HG02885 (cell line): ENCODE results near the gene KLK2.
A peak's percentile ranks its signal among the peaks of the same experiment; 100 is the strongest.

Source experiments
- ATAC-seq: cut with Tn5 transposase; IDR thresholded peaks from one replicate; pipeline ENCODE4 v1.9.1; 2021; ENCODE audit warnings: mild to moderate bottlenecking; ENCODE audit not compliant: unreplicated experiment, poor library complexity

Gene KLK2

DNA sequence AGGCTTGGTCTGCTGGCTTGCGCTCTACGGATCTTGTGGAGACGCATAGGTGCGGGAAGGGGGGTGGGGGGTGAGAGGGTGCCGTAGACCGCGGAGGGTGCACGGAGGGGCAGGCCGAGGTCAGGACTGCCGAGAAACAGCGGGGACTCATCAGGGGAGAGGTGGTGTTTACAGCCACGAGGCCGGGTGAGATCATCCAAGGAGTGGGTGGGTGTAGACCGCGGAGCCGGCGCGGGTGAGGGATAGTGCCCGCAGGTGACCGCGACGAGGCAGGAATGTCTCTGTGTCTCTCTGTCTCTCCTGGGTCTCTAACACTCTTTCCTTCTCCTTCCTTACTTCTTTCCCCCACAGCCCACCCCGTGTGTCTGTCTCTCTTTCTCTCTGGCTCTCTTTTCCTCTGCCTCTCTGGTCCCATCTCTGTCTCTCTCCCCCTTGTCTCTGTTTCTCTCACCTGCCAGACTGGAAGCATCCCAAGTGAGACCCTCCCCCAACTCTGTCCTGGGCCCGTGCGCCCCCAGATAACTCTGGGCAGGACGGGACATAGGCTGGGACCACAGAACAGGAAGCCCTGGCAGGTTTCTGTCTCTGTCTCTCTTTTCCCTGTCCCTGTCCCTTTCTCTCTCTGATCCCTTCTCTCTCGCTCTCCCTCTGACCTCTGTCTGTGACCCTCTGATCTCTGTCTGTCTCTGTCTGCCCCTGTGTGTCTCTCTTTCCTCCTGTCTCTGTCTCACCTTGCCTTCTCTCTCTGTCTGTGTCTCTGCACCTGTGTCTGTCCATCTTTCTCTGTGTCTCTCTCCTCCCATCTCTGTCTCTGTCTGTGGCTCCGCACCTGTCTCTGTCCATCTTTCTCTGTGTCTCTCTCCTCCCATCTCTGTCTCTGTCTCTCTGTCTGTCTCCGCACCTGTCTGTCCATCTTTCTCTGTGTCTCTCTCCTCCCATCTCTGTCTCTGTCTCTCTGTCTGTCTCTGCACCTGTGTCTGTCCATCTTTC lies 39.8 kb downstream of the KLK2 start:
- ATAC-seq = no peak

DNA sequence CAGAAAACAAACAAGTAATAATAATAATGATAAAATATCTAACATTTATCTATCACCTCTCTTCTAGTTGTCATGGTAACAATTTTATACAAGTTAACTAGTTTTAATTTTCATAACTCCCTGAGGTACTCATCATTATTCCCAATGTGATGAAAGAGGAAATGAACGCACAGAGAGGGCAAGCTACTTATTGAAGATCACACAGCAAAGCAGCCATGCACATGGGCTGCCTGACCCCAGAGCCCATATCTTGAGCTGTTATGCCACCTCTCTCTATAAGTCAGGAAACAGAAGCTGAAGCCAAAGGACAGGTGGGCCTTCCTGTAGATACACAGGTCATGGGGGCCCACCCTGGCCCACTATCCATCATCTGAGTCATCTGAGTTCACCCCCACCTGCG lies 42.8 kb downstream of the KLK2 start:
- ATAC-seq = no peak

DNA sequence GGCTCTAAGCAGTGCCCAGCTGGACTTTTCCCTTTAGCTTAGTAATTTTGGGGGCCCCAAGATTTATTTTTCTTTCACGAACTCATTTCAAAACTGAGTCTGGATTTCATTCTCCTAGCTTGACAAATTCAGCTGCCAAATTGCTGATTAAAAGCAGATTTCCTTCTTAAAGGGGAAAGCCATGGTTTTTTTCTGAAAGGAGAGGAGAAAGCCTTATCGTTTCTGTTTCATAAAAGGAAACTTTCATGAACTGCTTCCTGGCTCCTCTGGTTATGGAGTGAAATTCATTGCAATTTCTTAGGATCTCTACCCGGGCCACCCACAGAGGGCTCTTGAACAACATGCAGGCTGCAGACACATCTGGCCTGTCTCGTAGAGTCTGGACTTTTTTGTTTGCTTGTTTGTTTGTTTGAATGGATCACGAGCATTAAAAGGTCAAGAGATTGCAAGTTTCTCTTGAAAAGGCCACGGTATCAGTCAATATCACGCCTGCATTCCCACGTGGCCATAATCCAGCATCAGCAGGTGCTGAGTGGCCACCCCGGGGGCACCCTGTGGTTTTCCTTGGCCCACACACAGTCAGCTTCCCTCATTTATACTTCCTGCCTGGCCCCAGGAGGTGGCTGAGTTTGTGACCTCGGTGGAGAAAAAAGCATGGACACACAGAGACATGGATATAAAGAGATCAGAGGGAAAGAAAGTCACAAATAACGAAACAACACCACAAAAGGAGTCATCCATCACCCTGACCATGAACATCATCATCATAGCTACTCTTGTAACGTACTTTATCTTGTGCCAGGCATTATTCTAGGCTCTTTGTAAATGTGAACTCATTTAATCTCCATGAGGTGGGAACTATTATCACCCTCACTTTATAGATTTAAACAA lies 48.4 kb downstream of the KLK2 start:
- no peak for ATAC-seq

DNA sequence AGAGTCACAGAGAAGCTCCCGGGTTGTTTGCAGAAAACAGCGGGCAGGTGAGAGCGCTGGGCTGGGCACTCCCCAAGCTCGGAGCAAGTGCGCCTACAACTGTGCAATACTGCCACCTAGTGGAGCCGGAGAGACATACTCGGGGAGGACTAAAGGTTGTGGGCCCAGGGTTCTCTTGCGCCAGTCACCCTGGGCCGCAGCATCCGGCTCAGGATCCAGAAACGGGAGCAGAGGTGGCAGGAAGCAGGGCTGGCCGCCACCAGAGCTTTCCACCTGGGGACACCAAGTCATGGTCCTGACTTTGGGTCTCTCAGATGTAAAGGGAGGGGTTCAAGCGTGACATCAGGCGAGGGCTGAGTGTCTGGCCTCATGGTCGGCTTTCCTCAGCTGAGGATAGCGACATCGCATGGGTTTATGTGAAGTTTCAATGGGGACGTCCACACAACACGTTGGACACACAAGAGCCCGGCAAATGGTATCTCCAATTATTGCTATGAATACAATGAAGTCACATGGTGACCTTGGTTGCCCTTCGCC lies 49.1 kb downstream of the KLK2 start:
- ATAC-seq = peak; percentile 50

DNA sequence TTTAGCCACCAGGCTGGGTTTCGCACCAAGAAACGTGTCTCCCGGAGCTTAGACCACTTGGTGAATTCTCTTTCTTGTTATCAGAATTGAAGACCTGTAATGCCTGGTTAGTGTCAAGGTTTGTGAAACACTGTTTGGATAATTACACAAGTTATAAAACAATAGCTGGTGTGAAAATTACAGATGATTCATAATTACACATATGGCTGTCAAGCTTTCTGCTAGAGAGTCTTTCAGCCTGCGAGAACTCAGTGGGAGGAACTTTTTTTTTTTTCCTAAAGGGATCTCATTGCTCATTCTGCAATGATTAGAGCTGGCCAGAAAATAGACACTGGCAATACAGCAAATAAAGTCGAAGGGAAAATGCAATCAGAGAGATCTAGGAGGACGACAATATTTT lies 51.3 kb downstream of the KLK2 start:
- no peak for ATAC-seq

DNA sequence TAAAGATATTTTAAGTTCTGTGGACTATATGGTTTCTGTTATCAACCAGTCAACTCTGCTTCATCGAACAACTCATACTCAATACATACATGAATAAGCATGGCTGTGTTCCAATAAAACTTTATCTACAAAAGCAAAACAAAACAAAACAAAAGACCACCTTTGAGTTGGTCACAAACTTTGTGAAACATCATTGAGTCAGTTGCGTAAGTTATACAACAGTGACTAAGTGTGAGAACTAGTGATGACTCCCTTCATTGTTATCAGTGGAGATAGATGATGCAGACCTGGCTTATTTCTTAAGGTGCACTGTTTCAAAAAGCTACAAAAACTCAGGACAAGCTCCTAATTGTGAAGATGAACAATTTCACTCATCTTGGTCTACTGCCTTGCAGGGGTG lies 52.5 kb downstream of the KLK2 start:
- ATAC-seq = no peak

DNA sequence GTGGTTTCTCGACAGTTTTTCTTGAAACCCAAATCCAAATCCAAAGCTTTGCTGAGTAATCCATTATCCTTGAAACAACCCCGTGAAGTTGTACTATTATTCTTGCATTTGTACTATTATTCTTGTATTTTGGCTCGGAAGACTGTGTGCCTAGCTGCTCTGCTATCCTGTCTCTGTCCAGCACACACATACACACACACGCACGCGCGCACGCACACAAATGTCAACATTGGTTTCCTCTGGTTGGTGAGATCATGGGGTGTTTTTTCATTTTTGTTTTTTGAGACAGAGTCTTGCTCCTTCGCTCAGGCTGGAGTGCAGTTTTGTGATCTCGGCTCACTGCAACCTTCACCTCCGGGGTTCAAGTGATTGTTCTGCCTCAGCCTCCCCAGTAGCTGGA lies 52.9 kb downstream of the KLK2 start:
- no peak for ATAC-seq

DNA sequence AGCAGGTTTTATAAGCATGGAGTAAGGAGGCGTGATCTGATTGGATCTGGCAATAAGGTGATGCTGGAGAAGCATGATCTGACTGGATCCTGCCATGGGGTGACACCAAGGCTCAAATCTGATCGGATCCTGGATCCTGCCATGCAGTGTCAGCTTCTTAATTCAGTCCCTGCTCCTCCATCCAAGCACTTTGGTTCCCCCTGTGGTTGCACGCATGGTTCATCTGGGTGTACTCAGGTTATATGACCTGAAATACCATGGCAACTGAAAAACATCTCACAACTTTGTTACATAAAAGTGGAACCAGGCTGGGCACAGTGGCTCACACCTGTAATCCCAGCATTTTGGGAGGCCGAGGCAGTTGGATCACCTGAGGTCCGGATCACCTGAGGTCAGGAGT lies 55.6 kb downstream of the KLK2 start:
- ATAC-seq = no peak
